GM18861 (cell line): ENCODE data around the gene CATSPERZ.
"Not testable (repeated sequence)": the region's sequence is repeated elsewhere in the genome, so short reads cannot be mapped to it uniquely, and the experiment has no call there.

Experiments
- ATAC-seq: cut with Tn5 transposase; IDR thresholded peaks from one replicate; pipeline ENCODE4 v1.9.1; 2021; ENCODE audit not compliant: unreplicated experiment

CATSPERZ gene

GRCh38 chr11:64303109-64304031, 3.2 kb downstream of the CATSPERZ start:
- ATAC-seq = no peak

DNA sequence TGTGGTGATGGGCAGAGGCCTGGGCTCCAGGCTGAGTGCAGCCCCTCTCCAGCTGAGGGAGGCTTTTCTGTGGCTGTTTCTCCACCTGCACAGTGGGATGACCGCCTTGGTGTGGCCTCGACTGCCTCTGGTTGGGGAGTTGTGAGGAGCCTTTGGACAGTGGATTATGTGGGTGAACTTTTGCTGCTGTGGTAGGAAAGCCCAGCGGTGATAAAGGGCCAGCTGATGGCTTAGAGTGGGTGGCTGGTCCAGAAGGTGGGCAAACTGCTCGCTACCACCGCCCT, 3.8 kb downstream of the CATSPERZ start:
- ATAC-seq = no peak

GRCh38 chr11:64304316-64305072, 4.3 kb downstream of the CATSPERZ start:
- peak; percentile 22 for ATAC-seq

DNA sequence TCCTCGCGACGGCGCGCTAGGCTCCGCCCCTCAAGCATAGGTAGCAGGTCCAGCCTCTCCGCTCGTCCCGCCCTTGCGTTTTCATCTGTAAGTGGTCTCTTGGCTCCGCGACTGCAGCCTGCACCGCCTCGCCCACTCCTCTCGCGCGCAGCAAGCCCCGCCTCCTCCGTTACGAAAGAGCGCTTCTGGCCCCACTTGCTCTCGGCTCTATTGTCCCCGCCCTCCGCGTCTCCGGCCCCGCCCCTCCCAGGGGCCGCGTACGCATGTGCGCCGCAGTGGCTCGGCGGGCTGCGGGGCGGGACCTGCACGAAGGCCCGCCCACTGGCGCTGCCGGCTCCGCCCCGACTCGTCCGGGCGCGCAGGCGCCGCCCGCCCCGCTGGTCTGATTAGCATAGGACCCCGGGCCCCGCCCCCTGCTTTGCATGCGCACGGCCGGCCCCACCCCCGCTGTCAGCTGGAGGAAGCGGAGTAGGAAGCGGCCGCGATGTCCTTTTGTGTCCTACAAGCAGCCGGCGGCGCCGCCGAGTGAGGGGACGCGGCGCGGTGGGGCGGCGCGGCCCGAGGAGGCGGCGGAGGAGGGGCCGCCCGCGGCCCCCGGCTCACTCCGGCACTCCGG, 5.0 kb downstream of the CATSPERZ start, which contains the start of gene ESRRA:
TSS of gene ESRRA (plus strand) at position 450 of the 616 bp plus-strand sequence. CDS start 1,656 bp downstream, outside the sequence.
- peak; percentile 64 for ATAC-seq

- peak; percentile 23 for ATAC-seq
These were observed 5.8 kb downstream of the CATSPERZ start for GRCh38 chr11:64305691-64306562.

GRCh38 chr11:64306563-64306875, 6.4 kb downstream of the CATSPERZ start:
- no peak for ATAC-seq

DNA sequence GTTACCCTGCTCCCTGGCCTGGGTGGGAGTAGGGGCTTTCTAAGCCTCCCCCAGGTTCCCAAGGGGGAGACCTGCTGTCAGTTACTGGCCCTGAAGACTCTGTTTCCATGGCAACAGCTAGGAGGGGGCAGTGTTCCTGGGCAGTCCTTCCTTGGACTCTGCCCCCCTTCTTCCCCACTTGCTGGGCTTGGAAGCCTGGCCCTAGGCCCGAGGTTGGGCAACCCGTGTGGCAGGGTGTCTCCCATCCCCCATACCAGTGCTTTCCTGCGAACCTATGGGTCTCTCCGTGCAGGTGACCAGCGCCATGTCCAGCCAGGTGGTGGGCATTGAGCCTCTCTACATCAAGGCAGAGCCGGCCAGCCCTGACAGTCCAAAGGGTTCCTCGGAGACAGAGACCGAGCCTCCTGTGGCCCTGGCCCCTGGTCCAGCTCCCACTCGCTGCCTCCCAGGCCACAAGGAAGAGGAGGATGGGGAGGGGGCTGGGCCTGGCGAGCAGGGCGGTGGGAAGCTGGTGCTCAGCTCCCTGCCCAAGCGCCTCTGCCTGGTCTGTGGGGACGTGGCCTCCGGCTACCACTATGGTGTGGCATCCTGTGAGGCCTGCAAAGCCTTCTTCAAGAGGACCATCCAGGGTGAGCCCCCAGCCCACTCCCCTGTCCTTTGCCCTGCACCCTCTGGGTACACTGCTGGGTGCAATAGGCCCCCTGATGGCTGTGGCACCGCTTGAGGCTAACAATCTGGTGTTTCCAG, 6.9 kb downstream of the CATSPERZ start:
- ATAC-seq = no peak

DNA sequence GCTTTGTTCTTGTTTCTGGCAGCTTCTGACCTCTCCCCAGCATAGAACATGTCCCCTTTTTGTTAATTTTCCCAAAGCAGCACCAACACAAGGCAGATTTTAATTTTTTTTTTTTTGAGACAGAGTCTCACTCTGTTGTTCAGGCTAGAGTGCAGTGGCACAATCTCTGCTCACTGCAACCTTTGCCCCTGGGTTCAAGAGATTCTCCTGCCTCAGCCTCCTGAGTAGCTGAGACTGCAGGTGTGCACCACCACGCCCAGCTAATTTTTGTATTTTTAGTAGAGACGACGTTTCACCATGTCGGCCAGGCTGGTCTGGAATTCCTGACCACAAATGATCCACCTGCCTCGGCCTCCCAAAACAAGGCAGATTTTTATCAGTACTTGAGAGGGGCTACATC, 7.6 kb downstream of the CATSPERZ start:
- ATAC-seq = not testable (repeated sequence)

- ATAC-seq = no peak
These were observed 12.8 kb downstream of the CATSPERZ start for GRCh38 chr11:64312947-64313346.

GRCh38 chr11:64313491-64314145, 13.5 kb downstream of the CATSPERZ start:
- no peak for ATAC-seq

DNA sequence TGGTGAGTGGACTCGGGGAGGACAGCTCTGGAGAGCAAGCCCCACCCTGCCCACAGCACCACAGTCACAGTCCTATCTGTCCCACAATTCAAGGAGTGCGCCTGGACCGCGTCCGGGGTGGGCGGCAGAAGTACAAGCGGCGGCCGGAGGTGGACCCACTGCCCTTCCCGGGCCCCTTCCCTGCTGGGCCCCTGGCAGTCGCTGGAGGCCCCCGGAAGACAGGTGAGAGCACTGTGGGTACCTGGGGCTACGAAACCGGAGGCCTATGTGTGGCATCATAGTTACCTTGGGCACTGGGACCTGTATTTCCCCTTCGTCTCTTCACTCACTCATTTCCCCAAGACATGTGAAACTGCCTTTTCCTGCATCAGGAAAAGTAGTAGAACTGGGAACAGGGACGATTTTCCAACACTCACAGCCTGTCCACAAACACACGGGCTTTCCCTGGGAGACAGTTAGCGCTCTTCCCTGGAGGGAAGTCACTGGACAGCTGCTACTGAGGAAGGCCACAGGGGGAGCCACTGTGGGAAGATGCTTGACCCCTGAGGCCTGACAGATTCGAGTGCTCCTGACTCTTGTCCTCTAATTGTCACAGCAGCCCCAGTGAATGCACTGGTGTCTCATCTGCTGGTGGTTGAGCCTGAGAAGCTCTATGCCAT, 14.1 kb downstream of the CATSPERZ start:
- ATAC-seq = no peak

DNA sequence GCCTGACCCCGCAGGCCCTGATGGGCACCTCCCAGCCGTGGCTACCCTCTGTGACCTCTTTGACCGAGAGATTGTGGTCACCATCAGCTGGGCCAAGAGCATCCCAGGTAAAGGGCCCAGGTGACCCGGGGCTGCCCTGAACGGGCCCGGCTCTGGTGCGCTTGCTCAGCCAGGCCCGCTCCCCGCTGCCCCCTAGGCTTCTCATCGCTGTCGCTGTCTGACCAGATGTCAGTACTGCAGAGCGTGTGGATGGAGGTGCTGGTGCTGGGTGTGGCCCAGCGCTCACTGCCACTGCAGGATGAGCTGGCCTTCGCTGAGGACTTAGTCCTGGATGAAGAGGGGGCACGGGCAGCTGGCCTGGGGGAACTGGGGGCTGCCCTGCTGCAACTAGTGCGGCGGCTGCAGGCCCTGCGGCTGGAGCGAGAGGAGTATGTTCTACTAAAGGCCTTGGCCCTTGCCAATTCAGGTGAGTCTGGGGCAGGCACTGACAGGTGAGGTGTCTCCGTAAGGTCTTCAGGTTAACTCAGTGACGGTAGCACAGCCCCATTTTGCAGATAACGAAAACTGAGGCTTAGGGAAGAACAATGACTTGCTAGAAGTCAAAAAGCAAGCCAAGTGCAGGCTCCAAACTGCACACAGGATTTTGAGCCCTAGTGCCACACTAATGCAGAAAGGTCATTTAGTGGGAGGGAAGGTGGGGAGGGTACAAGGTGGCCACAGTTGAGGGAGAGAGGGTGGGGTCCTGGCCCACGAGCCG, 14.8 kb downstream of the CATSPERZ start:
- ATAC-seq = no peak

- not testable (repeated sequence) for ATAC-seq
These were observed 15.7 kb downstream of the CATSPERZ start for GRCh38 chr11:64315667-64316526.

DNA sequence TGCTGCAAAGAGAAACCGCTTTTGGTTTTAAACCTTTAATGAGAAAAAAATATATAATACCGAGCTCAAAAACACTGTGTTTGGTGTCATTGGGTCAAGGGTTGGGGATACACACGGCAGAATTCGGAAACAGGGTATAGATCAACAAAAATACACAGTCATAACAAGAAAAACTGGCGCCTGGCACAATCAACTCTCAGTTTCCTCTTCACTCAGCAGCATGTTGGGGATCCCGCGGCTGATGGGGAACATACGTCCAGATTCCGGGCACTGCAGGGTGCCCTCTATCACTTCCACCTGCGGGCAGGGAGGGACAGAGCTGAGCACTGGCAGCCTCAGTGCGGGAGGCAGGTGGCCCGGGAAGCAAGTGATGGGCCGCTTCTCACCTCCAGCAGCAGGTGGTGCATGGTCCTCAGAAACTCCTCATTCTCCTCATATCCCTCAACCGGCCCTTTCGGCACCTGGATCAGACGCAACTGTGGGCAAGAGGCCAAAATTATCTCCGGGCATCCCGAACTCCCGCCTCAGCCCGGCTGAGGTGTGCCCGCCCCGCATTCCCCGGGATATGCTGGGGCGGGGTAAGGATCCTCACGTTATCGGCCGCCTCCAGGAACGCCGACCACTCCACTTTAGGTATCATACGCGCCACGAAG, 16.6 kb downstream of the CATSPERZ start:
- ATAC-seq = peak; percentile 7

DNA sequence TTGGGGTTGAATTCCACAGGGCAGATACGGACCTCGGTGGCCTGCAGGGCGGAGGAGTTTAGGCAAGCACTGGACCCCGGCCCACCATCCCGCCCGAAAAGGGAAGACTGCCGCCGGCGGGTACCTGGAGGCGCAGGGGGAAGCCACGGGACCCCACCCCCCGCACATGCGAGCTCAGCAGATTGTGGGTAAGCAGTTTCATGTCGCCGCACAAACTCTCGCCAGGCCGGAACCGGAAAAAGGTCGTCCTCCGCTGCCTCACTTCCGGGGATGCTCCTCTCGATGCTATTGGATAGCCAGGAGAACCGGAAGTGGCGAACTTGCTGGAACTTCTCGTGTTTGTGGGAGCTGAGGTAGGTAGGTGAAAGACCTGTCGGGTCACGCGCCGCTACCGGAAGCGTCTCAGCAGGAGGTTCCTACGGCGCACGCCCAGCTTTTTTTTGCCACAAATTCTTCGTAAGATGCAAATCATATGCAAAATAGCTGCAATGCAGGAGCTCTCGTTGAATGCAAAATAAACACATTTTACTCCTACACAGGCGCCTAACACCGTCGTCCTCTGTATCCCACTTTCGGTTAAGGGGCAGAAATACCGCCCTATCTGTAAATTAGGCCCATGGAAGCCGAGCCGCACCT, 17.3 kb downstream of the CATSPERZ start, which contains the start of gene TRMT112:
TSS of gene TRMT112 (minus strand) at position 235 of the 636 bp plus-strand sequence. CDS start at position 202, 33 bp downstream.
- peak; percentile 35 for ATAC-seq
